NB4 (cell line): ENCODE results near the gene CFAP74.

Experiments used
- CTCF ChIP-seq: IDR thresholded peaks from one replicate; pipeline ENCODE4 v1.5.1; 2012; ENCODE audit warnings: low read depth, low read length
- MAX ChIP-seq: IDR thresholded peaks from 2 replicates; pipeline ENCODE4 v1.6.1; 2011; ENCODE audit warnings: low read depth, low read length
- MYC ChIP-seq: IDR thresholded peaks from 2 replicates; pipeline ENCODE4 v1.6.1; 2011; ENCODE audit warnings: low read depth, low read length
- POLR2A ChIP-seq: IDR thresholded peaks from 2 replicates; pipeline ENCODE4 v1.6.1; 2011; ENCODE audit warnings: mild to moderate bottlenecking; ENCODE audit not compliant: insufficient read length; ENCODE audit errors: extremely low read depth

GRCh38 chr1:2050793-2051682 is 47.5 kb upstream of the CFAP74 start:
- TF ChIP-seq CTCF, result no peak
- no peak for TF ChIP-seq POLR2A
- TF ChIP-seq MYC, result no peak
- TF ChIP-seq MAX, result no peak
